Tibial nerve (tissue), 3 donors: Measurements from ENCODE around the gene RNF167.

Source experiments
- POLR2A ChIP-seq, 2 donors: fragments of 450-650 bp; IDR thresholded peaks; one replicate each; pipeline ENCODE4 v1.6.1; 2017; ENCODE audit warnings: antibody characterized with exemption in 2 of 2, mild to moderate bottlenecking in 2 of 2, moderate library complexity in 2 of 2
- TF ChIP-seq, protein P1 (sequence below), 5 experiments: fragments of 200-600 bp in 3 of 5; fragments of 450-650 bp in 2 of 5; sonication (generic) in 3 of 5; IDR thresholded peaks; one replicate each; pipeline ENCODE4 v1.5.1; 2016 to 2019; ENCODE audit warnings: antibody characterized with exemption in 5 of 5, mild to moderate bottlenecking in 3 of 5, moderate library complexity in 2 of 5

- TF ChIP-seq, protein P1, sequence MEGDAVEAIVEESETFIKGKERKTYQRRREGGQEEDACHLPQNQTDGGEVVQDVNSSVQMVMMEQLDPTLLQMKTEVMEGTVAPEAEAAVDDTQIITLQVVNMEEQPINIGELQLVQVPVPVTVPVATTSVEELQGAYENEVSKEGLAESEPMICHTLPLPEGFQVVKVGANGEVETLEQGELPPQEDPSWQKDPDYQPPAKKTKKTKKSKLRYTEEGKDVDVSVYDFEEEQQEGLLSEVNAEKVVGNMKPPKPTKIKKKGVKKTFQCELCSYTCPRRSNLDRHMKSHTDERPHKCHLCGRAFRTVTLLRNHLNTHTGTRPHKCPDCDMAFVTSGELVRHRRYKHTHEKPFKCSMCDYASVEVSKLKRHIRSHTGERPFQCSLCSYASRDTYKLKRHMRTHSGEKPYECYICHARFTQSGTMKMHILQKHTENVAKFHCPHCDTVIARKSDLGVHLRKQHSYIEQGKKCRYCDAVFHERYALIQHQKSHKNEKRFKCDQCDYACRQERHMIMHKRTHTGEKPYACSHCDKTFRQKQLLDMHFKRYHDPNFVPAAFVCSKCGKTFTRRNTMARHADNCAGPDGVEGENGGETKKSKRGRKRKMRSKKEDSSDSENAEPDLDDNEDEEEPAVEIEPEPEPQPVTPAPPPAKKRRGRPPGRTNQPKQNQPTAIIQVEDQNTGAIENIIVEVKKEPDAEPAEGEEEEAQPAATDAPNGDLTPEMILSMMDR (IDR thresholded peaks at IDR 0.05): no peak
- TF ChIP-seq POLR2A (IDR thresholded peaks at IDR 0.05): no peak
Measured at GRCh38 chr17:4946312-4946976, 6.4 kb downstream of the RNF167 start.
